HepG2 (cell line): ENCODE measurements around the gene C19orf73. TPM values are rescaled to one million over a fixed set of nuclear protein-coding genes. Genes with fewer than 3 reads are reported as not detected.

Experiments
- DMTF1 ChIP-seq: sonication (generic); formaldehyde crosslinking; IDR thresholded peaks from 2 replicates; pipeline ENCODE4 v1.4.0; 2020; ENCODE audit warnings: mild to moderate bottlenecking, missing genetic modification reagents
- FOXK2 ChIP-seq: fragments of 450-650 bp; IDR thresholded peaks from 2 replicates; pipeline ENCODE4 v1.6.1; 2016
- GATA4 ChIP-seq: sonication (generic); IDR thresholded peaks from 2 replicates; pipeline ENCODE4 v1.6.1; 2016; ENCODE audit warnings: antibody characterized with exemption, low read depth, borderline replicate concordance
- LCORL ChIP-seq, 2 experiments: fragments of 450-650 bp in 1 of 2; sonication (generic) in 1 of 2; formaldehyde crosslinking in 1 of 2; IDR thresholded peaks; 2 replicates each; pipeline versions ENCODE4 v1.5.0 to v1.6.1; 2017 to 2020; ENCODE audit warnings: antibody characterized with exemption in 1 of 2, missing genetic modification reagents in 1 of 2
- MAFF ChIP-seq: IDR thresholded peaks from 2 replicates; pipeline ENCODE4 v1.6.1; 2011; ENCODE audit warnings: low read depth, low read length, improper control_type of control experiment
- MXD4 ChIP-seq: IDR thresholded peaks from 2 replicates; pipeline ENCODE4 v1.6.1; 2016; ENCODE audit warnings: mild to moderate bottlenecking, missing biosample characterization, missing genetic modification reagents
- NFYB ChIP-seq: sonication (generic); formaldehyde crosslinking; IDR thresholded peaks from 2 replicates; pipeline ENCODE4 v1.4.0; 2020; ENCODE audit warnings: missing genetic modification reagents
- NR2C2 ChIP-seq: sonication (generic); formaldehyde crosslinking; IDR thresholded peaks from 2 replicates; pipeline ENCODE4 v1.4.0; 2020; ENCODE audit warnings: missing genetic modification reagents, mild to moderate bottlenecking, moderate library complexity, borderline replicate concordance
- SATB2 ChIP-seq: sonication (generic); formaldehyde crosslinking; IDR thresholded peaks from 2 replicates; pipeline ENCODE4 v1.5.0; 2020; ENCODE audit warnings: missing genetic modification reagents
- SP4 ChIP-seq: sonication (generic); formaldehyde crosslinking; IDR thresholded peaks from 2 replicates; pipeline ENCODE4 v1.8.1; 2023; ENCODE audit warnings: mild to moderate bottlenecking, missing genetic modification reagents
- ZBTB7A ChIP-seq: sonication (generic); formaldehyde crosslinking; IDR thresholded peaks from 2 replicates; pipeline ENCODE4 v1.8.0; 2022; ENCODE audit warnings: mild to moderate bottlenecking, missing genetic modification reagents
- ZNF275 ChIP-seq: sonication (generic); formaldehyde crosslinking; IDR thresholded peaks from 2 replicates; pipeline ENCODE4 v1.8.0; 2022; ENCODE audit warnings: missing genetic modification reagents, mild to moderate bottlenecking, inconsistent platforms, borderline replicate concordance
- ZNF350 ChIP-seq: sonication (generic); formaldehyde crosslinking; IDR thresholded peaks from 2 replicates; pipeline ENCODE4 v1.4.0; 2020; ENCODE audit warnings: mild to moderate bottlenecking, low read depth, missing genetic modification reagents, borderline replicate concordance
- ZNF550 ChIP-seq: sonication (generic); formaldehyde crosslinking; IDR thresholded peaks from 2 replicates; pipeline ENCODE4 v1.4.0; 2020; ENCODE audit warnings: mild to moderate bottlenecking, missing genetic modification reagents, borderline replicate concordance
- ZNF615 ChIP-seq: sonication (generic); formaldehyde crosslinking; IDR thresholded peaks from 2 replicates; pipeline ENCODE4 v1.5.0; 2020; ENCODE audit warnings: mild to moderate bottlenecking, missing genetic modification reagents, borderline replicate concordance
- ZNF816 ChIP-seq: sonication (generic); formaldehyde crosslinking; IDR thresholded peaks from 2 replicates; pipeline ENCODE4 v1.8.0; 2022; ENCODE audit warnings: missing genetic modification reagents, mild to moderate bottlenecking, borderline replicate concordance
- polyA plus RNA-seq, 8 experiments: library from polyadenylated mRNA; depleted of rRNA in 3 of 8; stranded (reverse) in 7 of 8; unstranded in 1 of 8; fragments of >200 nt; fragmentation: Illumina TruSeq in 4 of 8; extraction: Trizol in 4 of 8; gene quantifications; 2 replicates each; pipeline versions ENCODE4 v1.2.1 to v1.2.3, GENCODE V29; 2011 to 2016; ENCODE audit warnings: low read depth in 4 of 8, missing spikeins in 1 of 8, mixed read lengths in 1 of 8; ENCODE audit not compliant: insufficient read depth in 1 of 8
- total RNA-seq, 5 experiments: library from RNA; depleted of rRNA; stranded (reverse); fragments of >200 nt; fragmentation: Illumina TruSeq; extraction: Trizol; gene quantifications; 2 replicates each; pipeline ENCODE4 v1.2.3, GENCODE V29; 2016; ENCODE audit warnings: low read depth in 1 of 5
- TF ChIP-seq, protein P1 (sequence below): sonication (generic); formaldehyde crosslinking; IDR thresholded peaks from 2 replicates; pipeline ENCODE4 v1.4.0; 2020; ENCODE audit warnings: missing genetic modification reagents, borderline replicate concordance
- TF ChIP-seq, protein P2 (sequence below): IDR thresholded peaks from 2 replicates; pipeline ENCODE4 v1.4.0; 2020; ENCODE audit warnings: mild to moderate bottlenecking, missing genetic modification reagents
- TF ChIP-seq, protein P3 (sequence below): sonication (generic); formaldehyde crosslinking; IDR thresholded peaks from 2 replicates; pipeline ENCODE4 v1.5.0; 2020; ENCODE audit warnings: mild to moderate bottlenecking, missing genetic modification reagents

Gene C19orf73
- total and polyA plus RNA-seq, 2 of the 13 experiments (the other 11 are each of a cell fraction or from before 2014, with no cell fraction given): 1.4 to 1.5 TPM

- no peak for TF ChIP-seq LCORL (IDR thresholded peaks at IDR 0.05)
- no peak for TF ChIP-seq LCORL (CRISPR knock-in tag; IDR thresholded peaks at IDR 0.05)
- TF ChIP-seq GATA4: no peak
- TF ChIP-seq, protein P1, sequence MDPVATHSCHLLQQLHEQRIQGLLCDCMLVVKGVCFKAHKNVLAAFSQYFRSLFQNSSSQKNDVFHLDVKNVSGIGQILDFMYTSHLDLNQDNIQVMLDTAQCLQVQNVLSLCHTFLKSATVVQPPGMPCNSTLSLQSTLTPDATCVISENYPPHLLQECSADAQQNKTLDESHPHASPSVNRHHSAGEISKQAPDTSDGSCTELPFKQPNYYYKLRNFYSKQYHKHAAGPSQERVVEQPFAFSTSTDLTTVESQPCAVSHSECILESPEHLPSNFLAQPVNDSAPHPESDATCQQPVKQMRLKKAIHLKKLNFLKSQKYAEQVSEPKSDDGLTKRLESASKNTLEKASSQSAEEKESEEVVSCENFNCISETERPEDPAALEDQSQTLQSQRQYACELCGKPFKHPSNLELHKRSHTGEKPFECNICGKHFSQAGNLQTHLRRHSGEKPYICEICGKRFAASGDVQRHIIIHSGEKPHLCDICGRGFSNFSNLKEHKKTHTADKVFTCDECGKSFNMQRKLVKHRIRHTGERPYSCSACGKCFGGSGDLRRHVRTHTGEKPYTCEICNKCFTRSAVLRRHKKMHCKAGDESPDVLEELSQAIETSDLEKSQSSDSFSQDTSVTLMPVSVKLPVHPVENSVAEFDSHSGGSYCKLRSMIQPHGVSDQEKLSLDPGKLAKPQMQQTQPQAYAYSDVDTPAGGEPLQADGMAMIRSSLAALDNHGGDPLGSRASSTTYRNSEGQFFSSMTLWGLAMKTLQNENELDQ (CRISPR knock-in tag): no peak
- no peak for TF ChIP-seq ZNF615 (CRISPR knock-in tag)
- no peak for TF ChIP-seq NFYB (CRISPR knock-in tag)
- TF ChIP-seq, protein P2, sequence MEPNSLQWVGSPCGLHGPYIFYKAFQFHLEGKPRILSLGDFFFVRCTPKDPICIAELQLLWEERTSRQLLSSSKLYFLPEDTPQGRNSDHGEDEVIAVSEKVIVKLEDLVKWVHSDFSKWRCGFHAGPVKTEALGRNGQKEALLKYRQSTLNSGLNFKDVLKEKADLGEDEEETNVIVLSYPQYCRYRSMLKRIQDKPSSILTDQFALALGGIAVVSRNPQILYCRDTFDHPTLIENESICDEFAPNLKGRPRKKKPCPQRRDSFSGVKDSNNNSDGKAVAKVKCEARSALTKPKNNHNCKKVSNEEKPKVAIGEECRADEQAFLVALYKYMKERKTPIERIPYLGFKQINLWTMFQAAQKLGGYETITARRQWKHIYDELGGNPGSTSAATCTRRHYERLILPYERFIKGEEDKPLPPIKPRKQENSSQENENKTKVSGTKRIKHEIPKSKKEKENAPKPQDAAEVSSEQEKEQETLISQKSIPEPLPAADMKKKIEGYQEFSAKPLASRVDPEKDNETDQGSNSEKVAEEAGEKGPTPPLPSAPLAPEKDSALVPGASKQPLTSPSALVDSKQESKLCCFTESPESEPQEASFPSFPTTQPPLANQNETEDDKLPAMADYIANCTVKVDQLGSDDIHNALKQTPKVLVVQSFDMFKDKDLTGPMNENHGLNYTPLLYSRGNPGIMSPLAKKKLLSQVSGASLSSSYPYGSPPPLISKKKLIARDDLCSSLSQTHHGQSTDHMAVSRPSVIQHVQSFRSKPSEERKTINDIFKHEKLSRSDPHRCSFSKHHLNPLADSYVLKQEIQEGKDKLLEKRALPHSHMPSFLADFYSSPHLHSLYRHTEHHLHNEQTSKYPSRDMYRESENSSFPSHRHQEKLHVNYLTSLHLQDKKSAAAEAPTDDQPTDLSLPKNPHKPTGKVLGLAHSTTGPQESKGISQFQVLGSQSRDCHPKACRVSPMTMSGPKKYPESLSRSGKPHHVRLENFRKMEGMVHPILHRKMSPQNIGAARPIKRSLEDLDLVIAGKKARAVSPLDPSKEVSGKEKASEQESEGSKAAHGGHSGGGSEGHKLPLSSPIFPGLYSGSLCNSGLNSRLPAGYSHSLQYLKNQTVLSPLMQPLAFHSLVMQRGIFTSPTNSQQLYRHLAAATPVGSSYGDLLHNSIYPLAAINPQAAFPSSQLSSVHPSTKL: no peak
- 0 out of 2 replicates have a peak, but pooled peaks have one; percentile 43 for TF ChIP-seq SP4 (CRISPR knock-in tag)
- TF ChIP-seq DMTF1 (CRISPR knock-in tag): no peak
- TF ChIP-seq SATB2 (CRISPR knock-in tag): no peak
- no peak; the same call in 1 of the 2 replicates for TF ChIP-seq NR2C2
- TF ChIP-seq MXD4: no peak
- no peak for TF ChIP-seq ZNF550 (CRISPR knock-in tag)
- peak; percentile 25; the same call in 1 of the 2 replicates for TF ChIP-seq ZNF275 (CRISPR knock-in tag)
- TF ChIP-seq FOXK2: peak; percentile 95
- TF ChIP-seq, protein P3, sequence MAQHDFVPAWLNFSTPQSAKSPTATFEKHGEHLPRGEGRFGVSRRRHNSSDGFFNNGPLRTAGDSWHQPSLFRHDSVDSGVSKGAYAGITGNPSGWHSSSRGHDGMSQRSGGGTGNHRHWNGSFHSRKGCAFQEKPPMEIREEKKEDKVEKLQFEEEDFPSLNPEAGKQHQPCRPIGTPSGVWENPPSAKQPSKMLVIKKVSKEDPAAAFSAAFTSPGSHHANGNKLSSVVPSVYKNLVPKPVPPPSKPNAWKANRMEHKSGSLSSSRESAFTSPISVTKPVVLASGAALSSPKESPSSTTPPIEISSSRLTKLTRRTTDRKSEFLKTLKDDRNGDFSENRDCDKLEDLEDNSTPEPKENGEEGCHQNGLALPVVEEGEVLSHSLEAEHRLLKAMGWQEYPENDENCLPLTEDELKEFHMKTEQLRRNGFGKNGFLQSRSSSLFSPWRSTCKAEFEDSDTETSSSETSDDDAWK (CRISPR knock-in tag): no peak
- peak; percentile 67; the same call in 1 of the 2 replicates for TF ChIP-seq ZNF350
- no peak for TF ChIP-seq MAFF
- TF ChIP-seq ZNF816 (CRISPR knock-in tag): no peak
- no peak for TF ChIP-seq ZBTB7A (CRISPR knock-in tag)
Measured at GRCh38 chr19:49149652-49150105, 30.7 kb upstream of the C19orf73 start (continued).
